CD4-positive, alpha-beta T cell treated with Interleukin-17A for 1 hour (primary cell): ENCODE data around the gene FBXW7.

ENCODE experiments used
- DNase-seq: peaks from one replicate; pipeline ENCODE4 v3.0.0-alpha.2; 2020

The FBXW7 gene

DNA sequence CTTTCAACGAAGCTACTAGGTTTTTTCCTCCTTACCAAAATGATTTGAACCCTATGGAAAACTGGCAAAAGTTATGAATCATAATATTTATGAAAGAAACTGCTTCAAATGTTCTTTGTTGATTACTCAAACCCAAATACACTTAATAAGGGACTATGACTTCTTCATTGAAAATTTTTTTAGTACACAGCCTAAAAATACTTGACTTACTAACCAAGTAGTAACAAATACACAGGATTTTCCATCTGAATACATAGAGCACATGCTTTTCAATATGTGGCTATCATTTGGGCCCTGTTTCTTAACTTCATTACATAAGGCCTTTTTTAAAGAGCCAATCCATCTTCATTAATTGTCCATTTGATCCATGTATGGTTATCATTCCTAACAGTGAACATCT is 171.5 kb downstream of the FBXW7 start:
- DNase-seq = no peak

DNA sequence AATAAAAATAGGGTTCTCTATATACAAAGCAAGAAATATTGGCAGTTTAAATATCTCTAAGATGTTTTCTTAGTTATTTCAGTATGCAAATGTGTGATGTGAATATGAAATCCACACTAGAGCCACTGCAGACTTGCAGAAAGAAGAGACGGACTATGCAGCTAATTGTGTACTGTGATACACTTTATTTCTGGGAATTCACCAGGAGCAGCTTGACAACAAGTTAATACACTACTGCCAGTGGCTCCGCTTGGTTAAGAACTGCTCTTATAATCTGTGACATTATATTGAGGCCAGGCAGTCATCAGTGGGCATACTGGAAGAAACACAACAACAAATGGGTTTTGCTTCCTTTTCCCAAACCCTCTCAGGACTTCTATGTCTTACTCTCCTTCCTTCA is 172.0 kb downstream of the FBXW7 start:
- DNase-seq = no peak

DNA sequence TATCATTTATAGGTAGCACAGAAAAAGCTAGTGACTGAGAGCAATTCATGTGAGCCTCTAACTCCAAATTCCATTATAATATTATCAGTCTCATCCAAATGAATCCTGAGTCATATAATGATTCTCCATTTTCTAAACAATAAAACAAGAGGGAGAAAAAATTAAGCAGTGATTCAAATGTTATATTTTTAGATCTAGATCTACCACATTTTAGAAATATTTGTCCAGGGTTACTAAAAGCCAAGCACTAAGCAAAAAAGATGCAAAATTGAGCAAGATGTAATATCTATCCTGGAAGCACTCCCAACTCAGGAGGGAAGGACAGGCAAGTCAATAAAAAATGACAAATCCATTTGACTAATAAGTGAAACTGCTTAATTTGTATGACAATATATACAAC is 172.8 kb downstream of the FBXW7 start:
- no peak for DNase-seq

DNA sequence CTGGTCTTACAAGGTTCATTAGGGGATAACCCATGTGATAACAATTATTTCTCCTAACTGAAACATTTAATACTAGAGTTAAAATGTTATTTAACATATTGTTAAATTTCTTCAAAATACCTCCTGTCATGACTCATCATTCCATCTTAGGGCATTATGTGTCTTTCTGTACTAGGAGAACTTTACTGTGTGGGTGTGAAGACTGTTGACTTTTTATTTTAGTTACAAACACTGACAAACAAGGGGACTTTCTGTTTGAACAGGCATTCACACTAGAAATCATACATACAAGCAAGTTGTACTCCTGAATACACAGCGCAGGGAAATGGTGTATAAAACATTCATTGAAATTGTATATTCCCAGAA is 175.9 kb downstream of the FBXW7 start:
- no peak for DNase-seq

DNA sequence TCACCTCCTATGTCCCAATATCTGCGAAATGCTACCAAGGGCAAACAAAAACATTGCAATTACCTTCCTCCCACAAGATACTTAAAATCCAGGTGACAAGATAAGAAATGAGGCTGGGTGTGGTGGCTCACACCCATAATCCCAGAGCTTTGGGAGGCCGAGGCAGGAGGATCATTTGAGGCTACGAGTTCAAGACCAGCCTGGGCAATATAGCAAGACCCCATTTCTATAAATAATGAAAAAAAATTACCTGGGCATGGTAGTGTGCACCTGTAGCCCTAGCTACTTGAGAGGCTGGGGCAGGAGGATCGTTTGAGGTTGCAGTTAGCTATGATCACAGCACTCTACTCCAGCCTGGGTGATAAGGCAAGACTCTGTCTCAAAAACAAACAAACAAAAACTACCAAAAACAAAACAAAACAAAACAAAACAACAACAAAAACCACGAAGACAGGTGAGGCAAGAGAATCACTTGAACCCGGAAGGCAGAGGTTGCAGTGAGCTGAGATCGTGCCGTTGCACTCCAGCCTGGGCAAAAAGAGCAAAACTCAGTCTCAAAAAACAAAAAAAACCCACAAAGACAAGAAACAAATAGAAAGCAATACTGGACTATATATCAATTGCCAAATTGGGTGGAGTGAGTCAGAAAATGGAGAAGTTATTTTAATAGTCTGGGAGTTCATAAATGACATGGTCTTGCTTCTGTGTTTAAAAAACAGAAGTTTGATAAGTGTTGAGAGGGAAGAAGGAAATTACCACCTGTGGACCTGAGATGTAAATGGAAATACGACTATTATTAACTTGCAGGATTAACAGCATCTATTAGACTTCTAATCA is 176.5 kb downstream of the FBXW7 start:
- no peak for DNase-seq

DNA sequence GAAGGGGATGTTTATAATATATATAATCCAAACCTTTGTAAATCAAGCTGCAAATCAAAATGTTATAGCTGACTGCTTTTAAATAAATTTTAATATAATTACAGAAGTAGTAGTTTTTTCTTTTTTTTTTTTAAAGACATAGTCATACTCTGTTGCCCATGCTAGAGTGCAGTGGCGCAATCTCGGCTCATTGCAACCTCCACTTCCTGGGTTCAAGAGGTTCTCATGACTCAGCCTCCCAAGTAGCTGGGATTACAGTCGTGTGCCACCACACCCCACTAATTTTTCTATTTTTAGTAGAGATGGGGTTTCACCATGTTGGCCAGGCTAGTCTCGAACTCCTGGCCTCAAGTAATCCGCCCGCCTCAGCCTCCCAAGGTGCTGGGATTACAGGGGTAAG is 178.7 kb downstream of the FBXW7 start:
- no peak for DNase-seq

DNA sequence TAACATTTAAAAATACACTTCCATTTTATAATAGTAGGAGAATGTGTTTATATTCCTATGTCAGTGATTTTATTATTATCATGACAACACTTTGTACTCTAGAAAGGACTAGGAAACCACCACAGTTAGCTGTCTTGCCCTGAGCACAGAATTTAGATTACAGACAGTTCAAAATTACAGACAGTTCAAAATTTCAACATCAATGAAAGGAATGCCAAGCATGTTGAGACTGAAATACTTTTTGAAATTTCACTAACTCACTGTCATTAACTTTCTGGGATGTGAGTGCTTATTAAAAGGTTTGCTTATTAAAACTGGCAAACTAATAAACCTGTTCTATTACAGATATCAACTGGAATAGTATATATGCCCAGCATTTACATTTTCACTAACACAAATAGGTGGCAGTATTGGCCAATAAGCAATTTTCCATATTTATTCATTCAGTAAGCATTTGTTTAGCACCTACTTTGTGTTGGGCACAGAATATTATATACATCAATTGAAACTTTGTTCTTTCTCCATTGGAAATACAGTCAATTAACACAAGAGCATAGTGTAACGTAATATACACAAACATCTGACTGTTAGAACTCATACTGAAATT is 179.4 kb downstream of the FBXW7 start:
- no peak for DNase-seq

DNA sequence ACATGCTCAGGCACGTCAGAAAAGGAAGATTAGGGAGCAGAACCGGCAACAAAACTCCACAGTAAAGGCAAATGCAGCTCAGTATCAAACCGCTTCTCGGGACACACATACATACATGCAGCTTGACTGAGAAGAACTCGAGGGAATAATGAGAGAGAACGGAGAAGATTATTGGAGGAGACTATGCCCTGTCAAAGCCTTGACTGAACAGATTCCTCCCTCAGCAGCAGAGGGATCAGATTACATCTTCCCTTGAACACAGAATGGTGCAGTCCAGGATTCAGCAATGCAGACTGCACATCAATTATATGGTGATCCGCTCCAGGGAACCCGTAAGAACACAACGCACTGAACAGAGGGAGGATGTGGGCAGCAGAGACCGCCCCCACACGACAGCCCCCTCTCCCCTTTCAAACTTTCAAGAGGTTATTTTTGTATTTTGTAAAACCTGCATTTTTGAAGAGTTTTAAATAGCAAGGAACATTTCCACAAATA is 183.2 kb downstream of the FBXW7 start:
- DNase-seq = no peak

DNA sequence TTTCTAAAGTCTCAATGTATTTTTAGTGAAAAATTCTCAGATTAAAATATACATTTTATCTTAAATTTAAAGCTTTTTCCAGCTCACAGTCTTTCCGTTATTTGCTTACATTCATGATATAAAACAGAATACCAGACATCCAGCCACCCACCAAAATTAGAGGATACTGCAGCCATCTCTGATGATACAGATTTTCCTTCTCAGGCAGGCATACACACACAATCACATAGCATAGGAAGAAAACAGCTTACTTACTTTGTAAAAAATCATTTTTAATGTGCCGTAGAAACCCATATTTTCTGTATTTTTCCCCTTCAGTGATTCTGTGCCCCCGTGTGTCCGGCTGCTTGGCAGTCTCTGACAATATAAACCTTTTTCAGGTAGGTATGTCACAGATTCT is 183.7 kb downstream of the FBXW7 start:
- no peak for DNase-seq

DNA sequence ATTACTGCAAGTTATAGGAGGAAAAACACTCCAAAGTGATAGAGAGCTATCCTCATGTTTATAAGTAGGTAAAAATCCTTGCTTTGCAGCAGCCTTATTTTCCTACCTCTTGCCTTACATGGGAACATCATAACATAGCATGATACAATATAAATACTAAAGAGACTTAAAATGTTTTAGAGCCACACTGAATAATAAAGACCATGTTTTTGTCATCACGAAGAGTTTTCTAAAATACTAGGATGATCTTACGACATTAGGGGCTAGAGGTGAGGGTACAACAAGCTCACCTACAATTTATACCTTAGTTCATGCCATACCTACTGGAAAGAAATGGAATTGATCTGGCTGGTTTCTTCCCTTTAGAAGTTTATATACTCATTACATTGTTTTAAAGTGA is 184.8 kb downstream of the FBXW7 start:
- no peak for DNase-seq

DNA sequence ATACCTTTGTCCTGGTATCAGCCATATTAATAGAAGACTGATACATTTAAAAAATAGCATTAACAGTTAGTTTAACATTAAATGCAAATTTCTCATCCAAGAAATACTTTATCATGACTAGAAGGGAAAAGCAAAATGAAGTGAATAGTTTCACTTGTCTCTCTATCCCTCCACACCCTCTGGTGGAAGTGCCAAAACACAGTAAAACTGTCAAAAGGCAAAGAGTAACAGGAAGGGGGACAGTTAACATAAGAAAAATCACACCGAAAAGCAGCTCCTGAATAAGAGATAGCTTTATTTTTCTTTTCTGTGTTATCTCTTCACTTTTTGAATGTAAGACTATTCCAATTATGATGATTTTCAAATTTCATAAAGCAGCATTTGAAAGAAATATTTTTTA is 187.2 kb downstream of the FBXW7 start:
- DNase-seq = peak; percentile 34

DNA sequence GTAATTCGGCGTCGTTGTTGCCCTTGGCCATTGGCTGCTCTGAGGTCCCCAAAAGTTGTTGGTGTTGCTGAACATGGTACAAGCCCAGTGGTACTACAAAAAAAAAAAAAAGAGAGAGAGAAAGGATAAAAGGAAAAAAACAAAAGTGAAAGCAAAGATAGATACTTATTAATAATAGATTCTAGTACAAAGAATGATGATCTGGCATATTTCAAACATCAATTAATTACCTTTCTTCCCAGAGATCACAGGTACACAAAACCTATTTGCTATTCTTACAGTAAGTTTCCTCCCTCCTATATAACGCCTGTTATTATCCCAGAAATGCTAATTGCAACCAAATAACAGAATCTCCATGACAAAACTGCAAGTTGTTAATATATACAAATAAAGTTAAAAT is 188.9 kb downstream of the FBXW7 start:
- no peak for DNase-seq

DNA sequence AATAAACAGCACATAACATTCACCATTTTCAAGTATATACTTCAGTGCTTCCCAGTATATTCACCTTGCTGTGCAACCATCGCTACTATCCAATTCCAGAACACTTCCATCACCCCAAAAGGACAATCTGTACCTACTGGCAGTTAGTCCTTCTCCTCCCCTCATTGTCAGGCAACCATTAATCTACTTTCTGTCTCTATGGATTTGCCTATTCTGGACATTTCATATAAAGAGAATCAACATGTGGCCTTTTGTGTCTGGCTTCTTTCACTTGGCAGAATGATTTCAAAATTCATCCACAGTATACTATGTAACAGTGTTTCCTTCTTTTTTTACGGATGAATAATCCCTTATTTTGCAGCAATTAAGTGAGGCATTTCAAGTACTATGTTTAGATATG is 189.4 kb downstream of the FBXW7 start:
- no peak for DNase-seq

DNA sequence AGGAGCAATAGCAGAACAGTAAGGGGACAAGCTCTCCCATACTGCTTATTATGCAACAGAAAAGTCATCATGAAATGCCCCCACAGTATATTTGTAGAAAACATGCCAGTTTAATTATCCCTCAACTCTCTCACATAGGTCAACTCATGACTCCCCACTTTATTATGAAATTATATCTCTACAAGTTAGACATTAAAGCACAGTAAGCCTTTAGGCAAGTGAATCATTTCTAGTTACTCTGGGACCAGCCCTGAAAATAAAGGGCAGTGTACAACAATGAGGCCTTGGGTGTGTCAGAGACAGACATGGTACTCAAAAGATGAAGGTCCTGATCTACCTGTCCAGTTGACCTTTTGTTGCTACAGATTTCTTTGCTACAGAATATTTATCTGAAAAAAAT is 191.9 kb downstream of the FBXW7 start:
- no peak for DNase-seq

DNA sequence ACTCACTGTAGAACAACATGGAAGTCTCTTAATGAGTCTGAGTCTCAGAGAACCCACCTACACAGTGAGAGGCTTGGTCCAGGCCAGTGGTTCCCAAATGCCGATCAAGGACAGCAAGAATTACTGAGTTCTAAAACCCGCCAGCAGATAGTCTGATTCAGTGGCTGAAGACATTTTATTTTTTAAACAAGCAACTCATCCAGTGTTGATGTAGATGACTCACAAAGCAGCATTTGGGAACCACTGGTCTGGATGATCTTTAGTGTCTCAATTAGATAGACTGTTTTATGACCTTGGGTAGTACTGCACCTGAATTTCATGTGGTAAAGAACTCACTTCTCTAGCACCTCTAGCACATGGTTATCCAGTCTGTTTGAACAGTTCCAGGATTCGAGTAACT is 193.6 kb downstream of the FBXW7 start:
- DNase-seq = no peak

DNA sequence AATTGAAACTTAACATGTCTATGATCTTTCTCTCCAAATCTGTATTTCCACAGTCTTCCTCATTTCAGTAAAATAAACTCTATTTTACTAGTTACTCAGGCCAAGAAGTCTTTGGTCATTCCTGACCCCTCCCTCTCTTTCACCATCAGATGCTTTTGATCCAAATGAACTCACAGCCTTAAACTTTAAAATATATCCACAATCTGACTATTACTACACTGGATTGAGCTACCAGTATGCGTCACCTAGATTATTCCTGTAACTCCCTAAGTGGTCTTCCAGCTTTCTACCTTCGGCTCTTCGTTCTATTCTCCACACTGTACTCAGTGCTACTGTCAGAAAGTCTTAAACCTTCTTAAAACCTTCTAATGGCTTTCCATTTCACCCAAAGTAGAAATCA is 195.1 kb downstream of the FBXW7 start:
- no peak for DNase-seq

DNA sequence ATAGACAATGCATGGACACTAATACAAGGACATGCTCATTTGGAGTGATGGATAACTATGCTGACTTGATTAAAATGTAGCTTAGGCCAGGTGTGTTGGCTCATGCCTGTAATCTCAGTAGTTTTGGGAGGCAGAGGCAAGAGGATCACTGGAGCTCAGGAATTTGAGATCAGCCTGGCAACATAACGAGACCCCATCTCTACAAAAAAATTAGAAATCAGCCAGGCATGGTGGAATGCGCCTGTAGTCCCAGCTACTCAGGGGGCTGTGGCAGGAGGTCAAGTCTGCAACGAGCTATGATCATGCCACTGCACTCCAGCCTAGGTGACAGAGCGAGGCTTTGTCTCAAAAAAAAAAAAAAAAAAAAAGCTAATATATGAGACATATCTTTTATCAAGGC is 196.3 kb downstream of the FBXW7 start:
- DNase-seq = no peak

DNA sequence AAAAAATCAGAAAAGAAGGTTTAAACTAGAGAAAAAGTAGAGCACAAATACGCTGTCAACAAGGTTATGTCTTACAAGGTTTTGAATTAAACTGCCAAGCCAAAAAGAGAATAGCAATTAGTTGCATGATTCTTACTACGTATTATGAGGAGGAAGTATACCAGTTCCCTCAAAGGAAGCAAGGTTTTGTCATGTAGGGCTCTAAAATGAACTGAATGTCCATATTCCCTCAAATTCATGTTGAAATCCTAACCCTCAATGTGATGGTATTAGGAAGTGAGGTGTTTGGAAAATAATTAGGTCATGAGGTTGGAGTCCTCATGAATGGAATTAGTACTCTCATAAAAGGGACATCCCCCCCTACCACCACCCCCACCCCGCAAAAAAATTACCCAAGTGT is 201.0 kb downstream of the FBXW7 start:
- DNase-seq = no peak

DNA sequence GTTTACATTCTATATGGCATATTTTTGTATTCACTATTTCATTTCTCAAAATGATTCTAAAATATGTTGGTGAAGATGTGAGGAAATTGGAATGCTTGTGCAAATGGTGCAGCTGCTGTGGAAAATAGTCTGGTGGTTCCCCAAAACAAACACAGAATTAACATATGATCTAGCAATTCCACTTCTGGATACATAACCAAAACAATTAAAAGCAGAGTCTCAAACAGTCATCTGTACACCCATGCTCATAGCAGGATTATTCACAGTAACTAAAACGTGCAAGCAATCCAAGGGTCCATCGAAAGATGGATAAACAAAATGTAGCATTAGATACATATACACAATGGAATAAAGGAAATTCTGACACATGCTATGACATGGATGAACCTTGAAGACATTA is 204.8 kb downstream of the FBXW7 start:
- no peak for DNase-seq

DNA sequence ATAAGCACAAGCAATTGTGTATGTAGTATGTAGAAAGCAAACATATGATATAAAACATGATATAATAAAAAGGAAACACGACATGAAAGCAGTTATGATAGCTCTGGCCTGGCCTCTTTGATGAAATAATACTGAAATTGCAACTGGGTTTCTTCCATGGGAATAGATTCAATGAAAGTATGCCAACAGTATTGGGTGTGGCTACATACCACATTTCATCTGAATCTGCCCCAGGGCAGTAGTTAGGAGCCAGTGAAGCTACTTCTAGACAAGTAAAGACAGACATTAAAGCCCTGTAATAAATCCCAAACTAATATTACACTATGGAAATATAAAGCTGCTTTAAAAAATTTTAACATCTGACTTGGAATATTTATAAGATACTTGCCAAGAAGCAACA is 207.3 kb downstream of the FBXW7 start:
- no peak for DNase-seq

DNA sequence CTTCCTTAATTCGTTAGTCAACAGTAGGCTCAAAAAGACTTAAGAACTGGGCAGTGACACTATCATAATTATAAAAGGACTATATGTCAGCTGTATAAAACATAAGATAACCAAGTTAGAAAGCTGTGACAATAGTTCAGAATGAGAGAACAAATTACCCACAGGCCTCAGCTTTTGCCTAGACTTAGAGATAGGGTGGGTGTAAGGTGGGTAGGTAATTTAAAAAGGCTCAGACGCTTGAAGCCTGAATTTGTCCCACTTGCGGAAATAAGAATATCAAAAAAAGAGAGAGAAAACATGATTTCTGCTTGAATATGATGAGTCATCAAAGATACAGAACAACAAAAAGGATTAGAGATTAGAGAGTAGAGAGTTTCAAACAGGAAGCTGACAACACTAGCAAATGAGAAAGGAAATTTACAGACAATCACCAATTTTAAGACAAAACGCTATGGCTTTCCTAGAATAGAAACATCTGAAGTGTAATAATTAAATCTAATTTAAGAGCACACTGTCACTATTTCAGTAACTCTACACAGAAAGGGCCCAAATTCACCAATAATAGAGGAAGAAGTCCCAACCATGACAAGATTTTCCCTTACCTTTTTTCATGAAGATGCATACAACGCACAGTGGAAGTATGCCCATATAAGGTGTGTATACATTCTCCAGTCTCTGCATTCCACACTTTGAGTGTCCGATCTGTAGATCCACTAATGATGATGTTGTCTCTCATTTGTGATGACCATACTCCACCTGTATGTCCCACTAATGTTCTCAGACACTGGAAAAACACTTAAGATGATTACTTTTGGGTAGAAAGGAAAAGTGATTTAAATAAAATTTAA is 208.1 kb downstream of the FBXW7 start:
- peak; percentile 10 for DNase-seq

DNA sequence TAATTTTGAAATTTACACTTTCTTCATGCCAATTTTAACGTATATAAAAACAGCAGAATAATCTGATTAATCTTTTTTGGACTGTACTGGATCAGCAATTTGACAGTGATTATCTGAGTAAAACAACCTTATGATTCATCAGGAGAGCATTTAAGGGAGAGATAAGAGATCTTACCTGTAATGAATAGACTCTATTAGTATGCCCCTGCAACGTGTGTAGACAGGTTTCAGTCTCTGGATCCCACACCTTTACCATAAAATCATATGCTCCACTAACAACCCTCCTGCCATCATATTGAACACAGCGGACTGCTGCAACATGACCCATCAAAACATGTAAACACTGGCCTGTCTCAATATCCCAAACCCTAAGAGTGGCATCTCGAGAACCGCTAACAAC is 210.1 kb downstream of the FBXW7 start:
- no peak for DNase-seq

DNA sequence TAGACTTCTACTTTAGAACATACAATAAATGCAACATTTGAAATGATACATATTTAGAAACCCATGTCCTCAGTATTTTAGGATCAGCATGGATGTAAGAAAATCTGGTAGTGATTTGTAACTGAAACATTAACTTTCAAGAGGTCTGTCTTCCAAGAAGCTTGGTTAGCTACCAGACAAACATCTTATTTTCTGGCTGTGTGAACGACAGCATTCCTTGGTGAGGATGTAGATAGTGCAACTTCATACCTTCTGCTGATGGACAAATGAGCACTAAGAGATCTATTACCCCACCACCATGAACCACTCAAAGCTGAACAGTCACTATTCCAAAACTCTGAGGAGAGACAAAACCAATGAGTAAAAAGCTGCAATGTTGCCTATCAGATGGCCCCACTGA is 212.7 kb downstream of the FBXW7 start:
- DNase-seq = no peak

DNA sequence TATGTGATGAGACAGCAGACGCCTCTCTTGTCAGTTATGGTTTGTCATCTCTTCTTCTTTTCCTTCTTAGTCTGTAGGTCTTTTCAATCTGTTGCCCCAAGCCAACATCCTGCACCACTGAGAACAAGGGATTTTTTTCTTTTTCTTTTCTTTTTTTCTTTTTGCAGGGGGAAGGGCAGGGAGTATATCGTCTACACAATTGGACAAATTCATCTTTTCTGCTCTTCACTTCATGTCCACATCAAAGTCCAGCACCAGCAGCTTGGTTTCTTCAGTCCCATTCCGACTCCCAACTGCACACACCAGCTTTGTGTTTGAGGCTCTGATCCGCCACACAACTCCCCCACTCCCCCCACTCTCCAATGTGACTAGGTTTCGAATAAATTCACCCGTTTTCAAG is 213.2 kb downstream of the FBXW7 start:
- no peak for DNase-seq
